Spleen (tissue), 11 donors: ENCODE data around the gene BTBD17. TPM values are rescaled to one million over a fixed set of nuclear protein-coding genes. Genes with fewer than 3 reads are reported as not detected.
A peak's percentile ranks its signal among the peaks of the same experiment; 100 is the strongest.

Source experiments
- DNase-seq: peaks from one replicate; pipeline ENCODE4 v3.0.0-alpha.2; 2020
- H3K27ac ChIP-seq, 8 donors: fragments of 200-600 bp; sonication (generic) in 7 of 8; 1 replicate in 4 of 8; 2 replicates in 4 of 8; pipeline versions ENCODE4 v1.5.0 to v1.8.0; 2016 to 2021; ENCODE audit warnings: inconsistent platforms in 4 of 8, mild to moderate bottlenecking in 4 of 8, moderate library complexity in 1 of 8
- H3K27me3 ChIP-seq, 7 donors: fragments of 200-600 bp; sonication (generic) in 6 of 7; replicated peaks in 1 of 7; 1 replicate in 4 of 7; 2 replicates in 3 of 7; pipeline versions ENCODE4 v1.5.0 to v1.8.0; 2016 to 2021; ENCODE audit warnings: inconsistent platforms in 3 of 7, mild to moderate bottlenecking in 1 of 7
- H3K36me3 ChIP-seq, 6 donors: fragments of 200-600 bp; sonication (generic) in 5 of 6; 1 replicate in 4 of 6; 2 replicates in 2 of 6; pipeline versions ENCODE4 v1.5.0 to v1.8.0; 2016 to 2021; ENCODE audit warnings: inconsistent platforms in 2 of 6
- H3K4me1 ChIP-seq, 6 donors: fragments of 200-600 bp; sonication (generic) in 5 of 6; 1 replicate in 3 of 6; 2 replicates in 3 of 6; pipeline versions ENCODE4 v1.5.0 to v1.8.0; 2016 to 2021; ENCODE audit warnings: inconsistent platforms in 3 of 6
- H3K4me3 ChIP-seq, 8 donors: fragments of 200-600 bp; sonication (generic) in 7 of 8; 1 replicate in 4 of 8; 2 replicates in 4 of 8; pipeline versions ENCODE4 v1.5.0 to v1.8.0; 2016 to 2021; ENCODE audit warnings: inconsistent platforms in 4 of 8, mild to moderate bottlenecking in 4 of 8, moderate library complexity in 2 of 8
- H3K9me3 ChIP-seq, 8 donors: fragments of 200-600 bp; sonication (generic) in 7 of 8; 1 replicate in 4 of 8; 2 replicates in 4 of 8; pipeline versions ENCODE4 v1.5.0 to v1.8.0; 2016 to 2021; ENCODE audit warnings: inconsistent platforms in 4 of 8
- CTCF ChIP-seq, 11 experiments: fragments of 200-600 bp in 7 of 11; fragments of 450-650 bp in 4 of 11; sonication (generic) in 4 of 11; IDR thresholded peaks in 8 of 11; conservative IDR thresholded peaks in 3 of 11; 1 replicate in 7 of 11; 2 replicates in 4 of 11; pipeline versions ENCODE4 v1.4.0 to v1.8.0; 2016 to 2021; ENCODE audit warnings: antibody characterized with exemption in 11 of 11, inconsistent platforms in 4 of 11, mild to moderate bottlenecking in 1 of 11
- POLR2A ChIP-seq, 3 donors: fragments of 450-650 bp; IDR thresholded peaks; one replicate each; pipeline ENCODE4 v1.5.1; 2017; ENCODE audit warnings: antibody characterized with exemption in 3 of 3, mild to moderate bottlenecking in 1 of 3
- POLR2AphosphoS5 ChIP-seq, 3 donors: sonication (generic); formaldehyde crosslinking; IDR thresholded peaks; one replicate each; pipeline ENCODE4 v1.5.1; 2017; ENCODE audit warnings: antibody characterized with exemption in 3 of 3
- WGBS, 5 donors: extraction: QIAGEN DNeasy Blood & Tissue Kit in 3 of 5; methylation state at CpG; one replicate each; pipeline versions ENCODE4 v1.1.5 to v1.1.7; 2013 to 2018; 5-methylcytosine and 5-hydroxymethylcytosine counted together
- intact Hi-C: fragments of 100-400 bp; cut with DNase I; formaldehyde crosslinking; loops from one replicate; pipeline ENCODE4 v1.15.0; 2023; ENCODE audit warnings: low total_unique reads
- polyA plus RNA-seq, 3 donors: library from polyadenylated mRNA; stranded (reverse); fragments of 200-250 nt; gene quantifications; one replicate each; pipeline ENCODE4 v1.2.1, GENCODE V29; 2013
- total RNA-seq, 7 donors: library from RNA; depleted of rRNA in 3 of 7; stranded (reverse); fragments of >200 nt in 3 of 7; fragmentation: NEBNext Ultra II Directional in 4 of 7; extraction: Animal tissue kit (Norgen Biotek cat#: 25700) in 4 of 7; gene quantifications; one replicate each; pipeline versions ENCODE4 v1.1.0 to v1.2.1, GENCODE V29; 2016 to 2021
- donor health status: healthy with polysubstance abuse.
- donor health status: DM: no; HTN: no; CAD: no; lungs with moderate emphysema.
- donor health status: DM: no; HTN: no; CAD: no.
- donor health status: Bipolar disorder and iron deficiency.
- donor health status: healthy.
- donor health status: DM: no; HTN: no; CAD: no.
- donor health status: DM: yes; HTN: yes; CAD: no.

BTBD17 gene
- total and polyA plus RNA-seq, 10 donors: 0.06 to 0.51 TPM; not detected in 8

GRCh38 chr17:74345433-74346241 is 16.0 kb downstream of the BTBD17 start:
- Histone ChIP-seq H3K4me1 (peaks cover 0 to 53% (median 22%) of the 10 kb centered on the region in 6 donors), H3K27me3 (peaks cover 0 to 50% (median 0%) of the 10 kb centered on the region in 7 donors), H3K4me3 (no peak overlapping the region), H3K27ac (peak overlapping the region in 2 of 8 donors; percentile 18 to 36), H3K36me3 (peaks cover 0 to 10% (median 0%) of the 10 kb centered on the region in 6 donors), H3K9me3 (no peaks in the 10 kb centered on the region)
- whole genome bisulfite sequencing, 5 donors: 72 to 81% (median 77%) methylated on average over 10 to 13 of the region's 13 CpGs
- intact Hi-C loops: no loop called here
- no peak for DNase-seq
- no peak for TF ChIP-seq POLR2AphosphoS5 (IDR thresholded peaks at IDR 0.05)
- no peak for TF ChIP-seq CTCF (IDR thresholded peaks at IDR 0.05 in 8 of 11, conservative IDR thresholded peaks at IDR 0.05 in 3 of 11)
- no peak for TF ChIP-seq POLR2A (IDR thresholded peaks at IDR 0.05)

- Histone ChIP-seq H3K27me3 (peaks cover 0 to 48% (median 0%) of the 10 kb centered on the region in 7 donors), H3K4me1 (peaks cover 0 to 57% (median 22%) of the 10 kb centered on the region in 6 donors), H3K9me3 (no peaks in the 10 kb centered on the region), H3K27ac (peak overlapping the region in 5 of 8 donors; percentile 14 to 38 (median 18)), H3K4me3 (no peak overlapping the region), H3K36me3 (peaks cover 0 to 4% (median 0%) of the 10 kb centered on the region in 6 donors)
- 77 to 90% (median 89%) methylated on average over 11 to 21 of the region's 21 CpGs for WGBS, 5 donors
- no peak for TF ChIP-seq CTCF (IDR thresholded peaks at IDR 0.05 in 8 of 11, conservative IDR thresholded peaks at IDR 0.05 in 3 of 11)
- TF ChIP-seq POLR2AphosphoS5 (IDR thresholded peaks at IDR 0.05): peak in 1 of 3 donors; percentile 38
- TF ChIP-seq POLR2A (IDR thresholded peaks at IDR 0.05): no peak
- intact Hi-C loops: no loop called here
- DNase-seq: no peak
Observed at GRCh38 chr17:74344658-74345057, 17.0 kb downstream of the BTBD17 start.

- Histone ChIP-seq H3K9me3 (no peaks in the 10 kb centered on the region), H3K4me1 (peaks cover 0 to 57% (median 23%) of the 10 kb centered on the region in 6 donors), H3K36me3 (peaks cover 0 to 4% (median 0%) of the 10 kb centered on the region in 6 donors), H3K4me3 (no peak overlapping the region), H3K27me3 (peaks cover 0 to 52% (median 0%) of the 10 kb centered on the region in 7 donors), H3K27ac (peak overlapping the region in 6 of 8 donors; percentile 36 to 54 (median 42))
- no peak for DNase-seq
- WGBS, 5 donors: 52 to 73% (median 67%) methylated on average over 8 to 9 of the region's 9 CpGs
- intact Hi-C loops: no loop called here
- TF ChIP-seq CTCF (IDR thresholded peaks at IDR 0.05 in 8 of 11, conservative IDR thresholded peaks at IDR 0.05 in 3 of 11) (no peak), POLR2AphosphoS5 (IDR thresholded peaks at IDR 0.05) (peak in 2 of 3 donors; percentile 60 to 62), POLR2A (IDR thresholded peaks at IDR 0.05) (no peak)
Observed at GRCh38 chr17:74343526-74344284, 18.0 kb downstream of the BTBD17 start.
